Fibroblast of pulmonary artery (primary cell): ENCODE results near the gene BRIP1.
A peak's percentile ranks its signal among the peaks of the same experiment; 100 is the strongest.

Experiments
- DNase-seq: peaks from one replicate; pipeline ENCODE4 v3.0.0-alpha.2; 2010; ENCODE audit warnings: low read depth
- H3K4me3 ChIP-seq: replicated peaks from 2 replicates; pipeline ENCODE4 v1.5.1; 2011; ENCODE audit warnings: low read depth, mild to moderate bottlenecking, control low read depth, low read length, moderate library complexity
- CTCF ChIP-seq: IDR thresholded peaks from 2 replicates; pipeline ENCODE4 v1.5.1; 2011; ENCODE audit warnings: mild to moderate bottlenecking, control low read depth, low read length, inconsistent platforms; ENCODE audit errors: missing control alignments

The BRIP1 gene

GRCh38 chr17:61709567-61709966 is 153.8 kb downstream of the BRIP1 start:
- H3K4me3 ChIP-seq = no peak overlapping the region
- no peak for DNase-seq
- TF ChIP-seq CTCF = no peak

- no peak for DNase-seq
- H3K4me3 ChIP-seq = no peak overlapping the region
- TF ChIP-seq CTCF = no peak
Observed at GRCh38 chr17:61704935-61705449, 158.3 kb downstream of the BRIP1 start.

- no peak for DNase-seq
- no peak for TF ChIP-seq CTCF
- H3K4me3 ChIP-seq = no peak overlapping the region
Observed at GRCh38 chr17:61702450-61702849, 160.9 kb downstream of the BRIP1 start.

DNA sequence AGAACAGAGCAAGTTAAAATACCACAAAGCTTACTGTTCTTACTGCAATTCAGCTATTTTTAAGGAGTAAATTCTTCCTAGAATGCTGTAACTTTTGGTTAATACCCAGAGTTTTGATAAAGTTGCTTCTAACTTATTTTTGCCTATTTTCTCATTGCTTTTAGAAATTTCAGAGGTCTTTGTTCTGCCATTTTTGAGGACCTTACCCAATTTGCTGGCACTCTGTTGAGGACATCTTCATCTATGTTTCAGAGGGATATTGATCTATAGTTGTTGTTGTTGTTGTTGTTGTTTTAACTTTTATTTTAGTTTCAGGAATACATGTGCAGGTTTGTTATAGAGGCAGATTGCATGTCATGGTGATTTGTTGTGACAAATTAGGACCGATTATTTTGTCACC is 161.3 kb downstream of the BRIP1 start:
- TF ChIP-seq CTCF = no peak
- H3K4me3 ChIP-seq = no peak overlapping the region
- no peak for DNase-seq

DNA sequence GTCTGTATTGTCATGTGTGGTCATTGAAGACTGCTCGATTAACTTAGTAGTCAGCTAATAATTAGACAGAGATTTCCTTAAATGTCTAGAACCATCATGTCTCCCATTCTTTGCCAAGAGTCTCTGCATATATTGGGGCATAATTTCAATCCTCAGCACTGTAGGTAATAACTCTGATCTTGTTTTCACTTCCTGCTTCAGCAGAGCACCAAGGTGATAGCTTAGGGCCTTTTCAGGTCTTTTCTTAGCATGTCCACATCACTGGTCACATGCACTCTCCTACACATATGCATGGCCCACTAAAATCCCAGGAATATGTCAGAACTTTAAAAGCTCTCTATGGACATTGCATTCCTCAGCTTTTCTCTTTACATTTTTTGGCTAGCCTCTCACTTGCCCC is 162.0 kb downstream of the BRIP1 start:
- DNase-seq = no peak
- no peak overlapping the region for H3K4me3 ChIP-seq
- TF ChIP-seq CTCF = no peak

GRCh38 chr17:61700252-61700651 is 163.1 kb downstream of the BRIP1 start:
- peak; percentile 5 for DNase-seq
- H3K4me3 ChIP-seq = no peak overlapping the region
- TF ChIP-seq CTCF = no peak

DNA sequence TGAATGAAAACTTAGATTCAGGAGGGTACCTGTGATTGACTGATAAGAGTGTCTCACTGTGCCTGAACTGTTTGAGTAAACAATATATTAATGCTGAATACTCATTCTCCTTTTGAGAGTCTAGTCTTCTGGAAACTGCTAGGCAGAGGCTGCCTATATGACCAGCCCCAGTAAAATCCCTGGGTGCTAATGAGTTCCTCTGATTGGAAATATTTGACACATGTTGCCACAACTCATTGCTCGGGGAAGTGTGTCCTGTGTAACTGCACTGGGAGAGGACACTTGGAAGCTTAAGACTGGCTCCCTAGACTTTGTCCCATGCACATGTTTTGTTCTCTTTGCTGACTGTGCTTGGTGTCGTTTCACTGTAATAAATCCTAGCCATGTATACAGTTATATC is 163.6 kb downstream of the BRIP1 start:
- DNase-seq = no peak
- no peak overlapping the region for H3K4me3 ChIP-seq
- no peak for TF ChIP-seq CTCF
